ENCODE measurements around the gene MAL. TPM values are rescaled to one million over a fixed set of nuclear protein-coding genes. Genes with fewer than 3 reads are reported as not detected.

Gene MAL
- total and polyA plus RNA-seq, 2 of the 8 experiments (the other 6 are each of a cell fraction or from before 2014, with no cell fraction given) = not detected

DNA sequence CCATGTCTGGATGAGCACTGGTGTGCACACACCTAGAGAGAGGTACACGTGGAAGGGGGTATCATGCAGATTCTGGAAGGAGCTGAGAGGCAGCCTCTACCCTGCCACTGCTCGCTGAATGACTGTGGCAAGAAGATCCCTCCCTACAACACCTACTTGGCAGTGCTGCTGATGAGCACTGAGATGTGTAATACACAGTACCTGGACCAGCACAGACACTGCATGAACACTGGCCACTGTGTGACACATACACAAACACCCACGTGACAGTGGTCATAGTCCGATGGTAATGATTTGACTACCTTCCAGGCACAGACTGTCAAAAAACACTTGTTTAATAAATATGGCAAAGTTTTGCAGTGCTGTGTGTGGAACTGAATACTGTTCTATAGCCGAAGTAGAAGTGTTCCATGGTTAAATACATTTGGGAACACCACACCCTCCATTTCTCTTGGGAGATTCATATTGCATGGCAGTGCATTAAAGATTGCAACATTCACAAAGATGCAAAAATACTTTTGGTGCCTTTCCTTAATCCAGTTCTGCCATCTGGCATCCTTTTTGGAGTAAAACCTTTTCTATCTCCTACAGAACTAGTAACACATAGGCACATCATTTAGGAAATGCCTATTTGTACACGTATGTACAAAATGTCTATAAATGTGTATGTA lies 66.5 kb downstream of the MAL start:
- Histone ChIP-seq H4K5ac (ENCODE audit: insufficient read length, low read depth, low read length) (no peak overlapping the region), H3K4me3 (ENCODE audit: extremely low read depth in 1 of 4, insufficient read depth in 2 of 4, low read depth in 3 of 4, low read length in 4 of 4) (no peak overlapping the region), H3K9me3 (ENCODE audit: insufficient read depth in 2 of 2, low read depth in 1 of 2, low read length in 1 of 2) (peaks cover 0 to 3% of the 10 kb centered on the region in 2 experiments; a peak in 1 of 4 replicates), H3K79me2 (ENCODE audit: control insufficient read depth in 1 of 2, insufficient read depth in 2 of 2, low read length in 2 of 2) (no peaks in the 10 kb centered on the region), H4K8ac (ENCODE audit: extremely low read depth, insufficient read depth, low read length) (no peak overlapping the region), H3K27me3 (replicated peaks in 1 of 4; ENCODE audit: control insufficient read depth in 3 of 4, extremely low read depth in 1 of 4, insufficient read depth in 3 of 4, low read length in 3 of 4) (no peaks in the 10 kb centered on the region), H2BK5ac (ENCODE audit: low read depth, low read length) (no peak overlapping the region), H2BK20ac (ENCODE audit: low read length) (no peak overlapping the region), H3K4me2 (ENCODE audit: insufficient read depth in 1 of 2, low read depth in 2 of 2, low read length in 2 of 2) (no peak overlapping the region), H2BK120ac (replicated peaks; ENCODE audit: low read depth, low read length) (no peak overlapping the region), H3K9ac (replicated peaks in 1 of 4; ENCODE audit: extremely low read depth in 1 of 4, low read depth in 3 of 4, low read length in 3 of 4) (no peak overlapping the region), H3K27ac (ENCODE audit: low read depth, low read length) (no peak overlapping the region), H2BK15ac (ENCODE audit: low read length) (no peak overlapping the region), H4K20me1 (replicated peaks in 1 of 2; ENCODE audit: control insufficient read depth in 1 of 2, insufficient read depth in 2 of 2, low read length in 2 of 2) (peaks cover 0 to 6% of the 10 kb centered on the region in 2 experiments), H3K18ac (ENCODE audit: extremely low read depth, low read length) (no peak overlapping the region), H3K36me3 (ENCODE audit: control insufficient read depth in 2 of 4, insufficient read depth in 4 of 4, low read length in 3 of 4) (peaks cover 0 to 25% (median 6%) of the 10 kb centered on the region in 4 experiments; a peak in 5 of 8 replicates), H3K4ac (replicated peaks; ENCODE audit: insufficient read length, low read depth, low read length) (no peak overlapping the region), H2AFZ (ENCODE audit: low read length) (no peak overlapping the region), H3K23me2 (ENCODE audit: low read depth, low read length) (no peaks in the 10 kb centered on the region), H2AK5ac (ENCODE audit: low read depth, low read length) (no peak overlapping the region), H3K56ac (replicated peaks; ENCODE audit: insufficient read length, low read depth, low read length) (no peak overlapping the region), H3K23ac (ENCODE audit: insufficient read length) (no peak overlapping the region), H2BK12ac (ENCODE audit: low read depth, low read length) (no peak overlapping the region), H3K79me1 (ENCODE audit: low read depth, low read length) (no peaks in the 10 kb centered on the region), H4K91ac (replicated peaks; ENCODE audit: insufficient read length, low read length) (no peak overlapping the region), H3K4me1 (replicated peaks in 1 of 4; ENCODE audit: control insufficient read depth in 3 of 4, insufficient read depth in 4 of 4, low read length in 3 of 4) (peaks cover 0 to 2% (median 0%) of the 10 kb centered on the region in 4 experiments; a peak in 1 of 7 replicates), H3K14ac (ENCODE audit: insufficient read length) (no peak overlapping the region)
- POLR2A ChIA-PET (ENCODE audit: partially characterized antibody) = interaction anchor here (1.5 kb wide), 1 partner anchor 29 kb away, joined by 3 read pairs; the partner anchor contains the start of gene MRPS5
- no peak for TF ChIP-seq EP300 (IDR thresholded peaks at IDR 0.05; ENCODE audit: borderline replicate concordance in 1 of 2, low read depth in 2 of 2, low read length in 2 of 2)
- TF ChIP-seq, protein P1, sequence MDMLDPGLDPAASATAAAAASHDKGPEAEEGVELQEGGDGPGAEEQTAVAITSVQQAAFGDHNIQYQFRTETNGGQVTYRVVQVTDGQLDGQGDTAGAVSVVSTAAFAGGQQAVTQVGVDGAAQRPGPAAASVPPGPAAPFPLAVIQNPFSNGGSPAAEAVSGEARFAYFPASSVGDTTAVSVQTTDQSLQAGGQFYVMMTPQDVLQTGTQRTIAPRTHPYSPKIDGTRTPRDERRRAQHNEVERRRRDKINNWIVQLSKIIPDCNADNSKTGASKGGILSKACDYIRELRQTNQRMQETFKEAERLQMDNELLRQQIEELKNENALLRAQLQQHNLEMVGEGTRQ (IDR thresholded peaks at IDR 0.05; ENCODE audit: low read length) = no peak
- no peak for TF ChIP-seq TCF12 (IDR thresholded peaks at IDR 0.05; ENCODE audit: low read depth, low read length)
- TF ChIP-seq, protein P2, sequence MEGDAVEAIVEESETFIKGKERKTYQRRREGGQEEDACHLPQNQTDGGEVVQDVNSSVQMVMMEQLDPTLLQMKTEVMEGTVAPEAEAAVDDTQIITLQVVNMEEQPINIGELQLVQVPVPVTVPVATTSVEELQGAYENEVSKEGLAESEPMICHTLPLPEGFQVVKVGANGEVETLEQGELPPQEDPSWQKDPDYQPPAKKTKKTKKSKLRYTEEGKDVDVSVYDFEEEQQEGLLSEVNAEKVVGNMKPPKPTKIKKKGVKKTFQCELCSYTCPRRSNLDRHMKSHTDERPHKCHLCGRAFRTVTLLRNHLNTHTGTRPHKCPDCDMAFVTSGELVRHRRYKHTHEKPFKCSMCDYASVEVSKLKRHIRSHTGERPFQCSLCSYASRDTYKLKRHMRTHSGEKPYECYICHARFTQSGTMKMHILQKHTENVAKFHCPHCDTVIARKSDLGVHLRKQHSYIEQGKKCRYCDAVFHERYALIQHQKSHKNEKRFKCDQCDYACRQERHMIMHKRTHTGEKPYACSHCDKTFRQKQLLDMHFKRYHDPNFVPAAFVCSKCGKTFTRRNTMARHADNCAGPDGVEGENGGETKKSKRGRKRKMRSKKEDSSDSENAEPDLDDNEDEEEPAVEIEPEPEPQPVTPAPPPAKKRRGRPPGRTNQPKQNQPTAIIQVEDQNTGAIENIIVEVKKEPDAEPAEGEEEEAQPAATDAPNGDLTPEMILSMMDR (IDR thresholded peaks at IDR 0.05; ENCODE audit: control extremely low read depth in 1 of 3, insufficient read depth in 1 of 3, low read depth in 1 of 3, low read length in 3 of 3) = no peak
- no peak for TF ChIP-seq RNF2 (IDR thresholded peaks at IDR 0.05; ENCODE audit: borderline replicate concordance, low read depth, low read length, missing control alignments, poor library complexity, severe bottlenecking)
- TF ChIP-seq BRCA1 (IDR thresholded peaks at IDR 0.05; ENCODE audit: low read depth, low read length) = no peak
- no peak for TF ChIP-seq POU5F1 (IDR thresholded peaks at IDR 0.05; ENCODE audit: low read depth, low read length)
- 90% methylated on average over 6 of the region's 6 CpGs; no CpG with 5 or more reads in 1 of the 2 experiments for WGBS, 2 experiments (ENCODE audit: extremely low coverage in 1 of 2, insufficient coverage in 1 of 2, insufficient read length in 1 of 2, insufficient replicate concordance in 2 of 2, low coverage in 1 of 2, low lambda C conversion rate in 2 of 2, missing lambda C conversion rate in 1 of 2)
- no peak for DNase-seq (ENCODE audit: low read depth in 1 of 2, low spot score in 2 of 2)
- no peak for FAIRE-seq
- CTCF ChIA-PET (ENCODE audit: partially characterized antibody) = interaction anchor here (1.1 to 3.0 kb wide), 3 partner anchors 13 to 24 kb away, joined by 3 to 10 read pairs (median 5); no protein-coding TSS in a partner anchor

Data from H1 (cell line).